Astrocyte (in vitro differentiated cells and primary cell): ENCODE data around the gene RGS17.

Source experiments
- EZH2 ChIP-seq: IDR thresholded peaks from 2 replicates; pipeline ENCODE4 v1.6.1; 2012; ENCODE audit warnings: mild to moderate bottlenecking, low read length, inconsistent platforms; ENCODE audit not compliant: insufficient read depth
- TF ChIP-seq, protein P1 (sequence below): IDR thresholded peaks from 2 replicates; pipeline ENCODE4 v1.5.1; 2011; ENCODE audit warnings: low read depth, mild to moderate bottlenecking, inconsistent platforms, low read length, moderate library complexity; ENCODE audit not compliant: insufficient read depth

DNA sequence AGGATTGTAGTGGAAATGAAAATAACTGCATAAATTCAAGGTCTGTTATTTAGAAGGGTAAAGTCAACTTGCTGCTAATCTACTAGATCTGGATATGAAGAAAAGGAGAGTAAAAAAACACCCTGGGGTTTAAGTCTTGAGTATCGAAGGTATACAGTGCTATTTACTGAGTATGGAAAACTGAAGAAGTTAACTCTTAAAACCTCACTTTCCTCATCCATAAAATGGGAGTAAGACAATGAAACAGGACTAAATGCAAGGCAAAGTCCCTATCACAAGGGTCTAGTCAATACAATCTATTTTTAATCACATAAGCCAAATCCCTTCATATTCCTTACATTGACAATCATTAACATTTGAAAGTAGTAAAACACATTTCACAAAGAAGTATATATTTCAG lies 150.4 kb downstream of the RGS17 start:
- TF ChIP-seq, protein P1, sequence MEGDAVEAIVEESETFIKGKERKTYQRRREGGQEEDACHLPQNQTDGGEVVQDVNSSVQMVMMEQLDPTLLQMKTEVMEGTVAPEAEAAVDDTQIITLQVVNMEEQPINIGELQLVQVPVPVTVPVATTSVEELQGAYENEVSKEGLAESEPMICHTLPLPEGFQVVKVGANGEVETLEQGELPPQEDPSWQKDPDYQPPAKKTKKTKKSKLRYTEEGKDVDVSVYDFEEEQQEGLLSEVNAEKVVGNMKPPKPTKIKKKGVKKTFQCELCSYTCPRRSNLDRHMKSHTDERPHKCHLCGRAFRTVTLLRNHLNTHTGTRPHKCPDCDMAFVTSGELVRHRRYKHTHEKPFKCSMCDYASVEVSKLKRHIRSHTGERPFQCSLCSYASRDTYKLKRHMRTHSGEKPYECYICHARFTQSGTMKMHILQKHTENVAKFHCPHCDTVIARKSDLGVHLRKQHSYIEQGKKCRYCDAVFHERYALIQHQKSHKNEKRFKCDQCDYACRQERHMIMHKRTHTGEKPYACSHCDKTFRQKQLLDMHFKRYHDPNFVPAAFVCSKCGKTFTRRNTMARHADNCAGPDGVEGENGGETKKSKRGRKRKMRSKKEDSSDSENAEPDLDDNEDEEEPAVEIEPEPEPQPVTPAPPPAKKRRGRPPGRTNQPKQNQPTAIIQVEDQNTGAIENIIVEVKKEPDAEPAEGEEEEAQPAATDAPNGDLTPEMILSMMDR: no peak
- no peak for TF ChIP-seq EZH2
